ENCODE measurements around the gene ZBTB11.
A peak's percentile ranks its signal among the peaks of the same experiment; 100 is the strongest.

Gene ZBTB11

DNA sequence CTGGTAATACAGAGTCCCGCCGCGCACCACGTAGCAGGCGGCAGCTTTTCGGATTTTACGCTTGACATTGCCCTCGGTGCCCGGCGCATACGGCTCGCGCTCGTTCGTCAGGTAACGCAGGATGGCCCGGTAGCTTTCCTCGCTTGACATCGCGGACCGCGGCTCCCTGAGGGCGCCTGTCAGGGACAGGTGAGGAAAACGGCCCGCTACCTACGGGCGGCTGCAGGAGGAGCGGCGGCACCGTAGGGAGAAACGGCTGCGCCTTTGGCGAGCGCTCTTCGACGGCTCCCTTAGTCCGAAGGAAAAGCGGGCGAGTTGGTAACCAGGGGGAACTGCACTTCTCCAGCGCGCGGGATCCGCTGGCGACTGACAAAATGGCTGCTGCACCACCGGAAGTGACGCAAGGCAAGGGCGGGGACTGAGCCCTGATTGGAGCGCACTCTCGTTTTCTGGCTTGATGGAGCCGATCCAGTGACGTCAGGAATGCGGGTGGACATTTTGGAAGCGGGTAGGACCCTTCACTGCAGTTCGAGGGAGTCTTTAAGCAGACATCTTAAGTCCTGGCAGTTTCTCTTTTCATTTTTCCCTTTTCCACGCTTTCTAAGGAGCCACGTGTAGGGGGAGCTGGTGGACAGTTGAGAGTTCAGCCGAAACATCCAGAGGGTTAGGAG lies at the start of gene ZBTB11 (continued):
- TF ChIP-seq, protein P1, sequence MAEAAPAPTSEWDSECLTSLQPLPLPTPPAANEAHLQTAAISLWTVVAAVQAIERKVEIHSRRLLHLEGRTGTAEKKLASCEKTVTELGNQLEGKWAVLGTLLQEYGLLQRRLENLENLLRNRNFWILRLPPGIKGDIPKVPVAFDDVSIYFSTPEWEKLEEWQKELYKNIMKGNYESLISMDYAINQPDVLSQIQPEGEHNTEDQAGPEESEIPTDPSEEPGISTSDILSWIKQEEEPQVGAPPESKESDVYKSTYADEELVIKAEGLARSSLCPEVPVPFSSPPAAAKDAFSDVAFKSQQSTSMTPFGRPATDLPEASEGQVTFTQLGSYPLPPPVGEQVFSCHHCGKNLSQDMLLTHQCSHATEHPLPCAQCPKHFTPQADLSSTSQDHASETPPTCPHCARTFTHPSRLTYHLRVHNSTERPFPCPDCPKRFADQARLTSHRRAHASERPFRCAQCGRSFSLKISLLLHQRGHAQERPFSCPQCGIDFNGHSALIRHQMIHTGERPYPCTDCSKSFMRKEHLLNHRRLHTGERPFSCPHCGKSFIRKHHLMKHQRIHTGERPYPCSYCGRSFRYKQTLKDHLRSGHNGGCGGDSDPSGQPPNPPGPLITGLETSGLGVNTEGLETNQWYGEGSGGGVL (tag by site-specific recombination; IDR thresholded peaks at IDR 0.05) = no peak
- TF ChIP-seq ZNF23 (tag by site-specific recombination; IDR thresholded peaks at IDR 0.05; ENCODE audit: borderline replicate concordance) = no peak
- no peak for TF ChIP-seq ZNF626 (tag by site-specific recombination; IDR thresholded peaks at IDR 0.05)
- 0 out of 2 replicates have a peak, but pooled peaks have one; percentile 7 for TF ChIP-seq ZNF600 (tag by site-specific recombination; IDR thresholded peaks at IDR 0.05)
- TF ChIP-seq ZNF658 (tag by site-specific recombination; IDR thresholded peaks at IDR 0.05) = no peak
- TF ChIP-seq ZNF629 (tag by site-specific recombination; IDR thresholded peaks at IDR 0.05) = peak; percentile 96
- peak; percentile 91 for TF ChIP-seq YY1 (tag by site-specific recombination; IDR thresholded peaks at IDR 0.05)
- no peak for TF ChIP-seq BCL11B (tag by site-specific recombination; IDR thresholded peaks at IDR 0.05; ENCODE audit: low read depth)
- TF ChIP-seq ZNF10 (tag by site-specific recombination; IDR thresholded peaks at IDR 0.05) = no peak
- TF ChIP-seq ZNF747 (tag by site-specific recombination; IDR thresholded peaks at IDR 0.05) = no peak
- TF ChIP-seq GLIS2 (tag by site-specific recombination; IDR thresholded peaks at IDR 0.05) = no peak
- TF ChIP-seq, protein P2, sequence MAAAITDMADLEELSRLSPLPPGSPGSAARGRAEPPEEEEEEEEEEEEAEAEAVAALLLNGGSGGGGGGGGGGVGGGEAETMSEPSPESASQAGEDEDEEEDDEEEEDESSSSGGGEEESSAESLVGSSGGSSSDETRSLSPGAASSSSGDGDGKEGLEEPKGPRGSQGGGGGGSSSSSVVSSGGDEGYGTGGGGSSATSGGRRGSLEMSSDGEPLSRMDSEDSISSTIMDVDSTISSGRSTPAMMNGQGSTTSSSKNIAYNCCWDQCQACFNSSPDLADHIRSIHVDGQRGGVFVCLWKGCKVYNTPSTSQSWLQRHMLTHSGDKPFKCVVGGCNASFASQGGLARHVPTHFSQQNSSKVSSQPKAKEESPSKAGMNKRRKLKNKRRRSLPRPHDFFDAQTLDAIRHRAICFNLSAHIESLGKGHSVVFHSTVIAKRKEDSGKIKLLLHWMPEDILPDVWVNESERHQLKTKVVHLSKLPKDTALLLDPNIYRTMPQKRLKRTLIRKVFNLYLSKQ (tag by site-specific recombination; IDR thresholded peaks at IDR 0.05; ENCODE audit: borderline replicate concordance) = no peak
- TF ChIP-seq ZNF76 (tag by site-specific recombination; IDR thresholded peaks at IDR 0.05; ENCODE audit: borderline replicate concordance, low read depth) = peak; percentile 73
- TF ChIP-seq SP2 (tag by site-specific recombination; IDR thresholded peaks at IDR 0.05) = peak; percentile 90
- TF ChIP-seq, protein P3, sequence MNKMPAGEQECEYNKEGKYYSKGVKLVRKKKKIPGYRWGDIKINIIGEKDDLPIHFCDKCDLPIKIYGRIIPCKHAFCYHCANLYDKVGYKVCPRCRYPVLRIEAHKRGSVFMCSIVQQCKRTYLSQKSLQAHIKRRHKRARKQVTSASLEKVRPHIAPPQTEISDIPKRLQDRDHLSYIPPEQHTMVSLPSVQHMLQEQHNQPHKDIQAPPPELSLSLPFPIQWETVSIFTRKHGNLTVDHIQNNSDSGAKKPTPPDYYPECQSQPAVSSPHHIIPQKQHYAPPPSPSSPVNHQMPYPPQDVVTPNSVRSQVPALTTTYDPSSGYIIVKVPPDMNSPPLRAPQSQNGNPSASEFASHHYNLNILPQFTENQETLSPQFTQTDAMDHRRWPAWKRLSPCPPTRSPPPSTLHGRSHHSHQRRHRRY (tag by site-specific recombination; IDR thresholded peaks at IDR 0.05) = no peak
- peak; percentile 61; the same call in 1 of the 2 replicates for TF ChIP-seq KLF10 (tag by site-specific recombination; IDR thresholded peaks at IDR 0.05)
- TF ChIP-seq, protein P4, sequence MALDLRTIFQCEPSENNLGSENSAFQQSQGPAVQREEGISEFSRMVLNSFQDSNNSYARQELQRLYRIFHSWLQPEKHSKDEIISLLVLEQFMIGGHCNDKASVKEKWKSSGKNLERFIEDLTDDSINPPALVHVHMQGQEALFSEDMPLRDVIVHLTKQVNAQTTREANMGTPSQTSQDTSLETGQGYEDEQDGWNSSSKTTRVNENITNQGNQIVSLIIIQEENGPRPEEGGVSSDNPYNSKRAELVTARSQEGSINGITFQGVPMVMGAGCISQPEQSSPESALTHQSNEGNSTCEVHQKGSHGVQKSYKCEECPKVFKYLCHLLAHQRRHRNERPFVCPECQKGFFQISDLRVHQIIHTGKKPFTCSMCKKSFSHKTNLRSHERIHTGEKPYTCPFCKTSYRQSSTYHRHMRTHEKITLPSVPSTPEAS (tag by site-specific recombination; IDR thresholded peaks at IDR 0.05) = no peak
- TF ChIP-seq, protein P5, sequence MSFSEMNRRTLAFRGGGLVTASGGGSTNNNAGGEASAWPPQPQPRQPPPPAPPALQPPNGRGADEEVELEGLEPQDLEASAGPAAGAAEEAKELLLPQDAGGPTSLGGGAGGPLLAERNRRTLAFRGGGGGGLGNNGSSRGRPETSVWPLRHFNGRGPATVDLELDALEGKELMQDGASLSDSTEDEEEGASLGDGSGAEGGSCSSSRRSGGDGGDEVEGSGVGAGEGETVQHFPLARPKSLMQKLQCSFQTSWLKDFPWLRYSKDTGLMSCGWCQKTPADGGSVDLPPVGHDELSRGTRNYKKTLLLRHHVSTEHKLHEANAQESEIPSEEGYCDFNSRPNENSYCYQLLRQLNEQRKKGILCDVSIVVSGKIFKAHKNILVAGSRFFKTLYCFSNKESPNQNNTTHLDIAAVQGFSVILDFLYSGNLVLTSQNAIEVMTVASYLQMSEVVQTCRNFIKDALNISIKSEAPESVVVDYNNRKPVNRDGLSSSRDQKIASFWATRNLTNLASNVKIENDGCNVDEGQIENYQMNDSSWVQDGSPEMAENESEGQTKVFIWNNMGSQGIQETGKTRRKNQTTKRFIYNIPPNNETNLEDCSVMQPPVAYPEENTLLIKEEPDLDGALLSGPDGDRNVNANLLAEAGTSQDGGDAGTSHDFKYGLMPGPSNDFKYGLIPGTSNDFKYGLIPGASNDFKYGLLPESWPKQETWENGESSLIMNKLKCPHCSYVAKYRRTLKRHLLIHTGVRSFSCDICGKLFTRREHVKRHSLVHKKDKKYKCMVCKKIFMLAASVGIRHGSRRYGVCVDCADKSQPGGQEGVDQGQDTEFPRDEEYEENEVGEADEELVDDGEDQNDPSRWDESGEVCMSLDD (tag by site-specific recombination; IDR thresholded peaks at IDR 0.05) = no peak
- TF ChIP-seq, protein P6, sequence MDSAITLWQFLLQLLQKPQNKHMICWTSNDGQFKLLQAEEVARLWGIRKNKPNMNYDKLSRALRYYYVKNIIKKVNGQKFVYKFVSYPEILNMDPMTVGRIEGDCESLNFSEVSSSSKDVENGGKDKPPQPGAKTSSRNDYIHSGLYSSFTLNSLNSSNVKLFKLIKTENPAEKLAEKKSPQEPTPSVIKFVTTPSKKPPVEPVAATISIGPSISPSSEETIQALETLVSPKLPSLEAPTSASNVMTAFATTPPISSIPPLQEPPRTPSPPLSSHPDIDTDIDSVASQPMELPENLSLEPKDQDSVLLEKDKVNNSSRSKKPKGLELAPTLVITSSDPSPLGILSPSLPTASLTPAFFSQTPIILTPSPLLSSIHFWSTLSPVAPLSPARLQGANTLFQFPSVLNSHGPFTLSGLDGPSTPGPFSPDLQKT (IDR thresholded peaks at IDR 0.05; ENCODE audit: borderline replicate concordance, low read depth, low read length) = no peak
- TF ChIP-seq, protein P7, sequence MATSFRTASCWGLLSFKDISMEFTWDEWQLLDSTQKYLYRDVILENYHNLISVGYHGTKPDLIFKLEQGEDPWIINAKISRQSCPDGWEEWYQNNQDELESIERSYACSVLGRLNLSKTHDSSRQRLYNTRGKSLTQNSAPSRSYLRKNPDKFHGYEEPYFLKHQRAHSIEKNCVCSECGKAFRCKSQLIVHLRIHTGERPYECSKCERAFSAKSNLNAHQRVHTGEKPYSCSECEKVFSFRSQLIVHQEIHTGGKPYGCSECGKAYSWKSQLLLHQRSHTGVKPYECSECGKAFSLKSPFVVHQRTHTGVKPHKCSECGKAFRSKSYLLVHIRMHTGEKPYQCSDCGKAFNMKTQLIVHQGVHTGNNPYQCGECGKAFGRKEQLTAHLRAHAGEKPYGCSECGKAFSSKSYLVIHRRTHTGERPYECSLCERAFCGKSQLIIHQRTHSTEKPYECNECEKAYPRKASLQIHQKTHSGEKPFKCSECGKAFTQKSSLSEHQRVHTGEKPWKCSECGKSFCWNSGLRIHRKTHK (tag by site-specific recombination; IDR thresholded peaks at IDR 0.05) = no peak
- TF ChIP-seq, protein P8, sequence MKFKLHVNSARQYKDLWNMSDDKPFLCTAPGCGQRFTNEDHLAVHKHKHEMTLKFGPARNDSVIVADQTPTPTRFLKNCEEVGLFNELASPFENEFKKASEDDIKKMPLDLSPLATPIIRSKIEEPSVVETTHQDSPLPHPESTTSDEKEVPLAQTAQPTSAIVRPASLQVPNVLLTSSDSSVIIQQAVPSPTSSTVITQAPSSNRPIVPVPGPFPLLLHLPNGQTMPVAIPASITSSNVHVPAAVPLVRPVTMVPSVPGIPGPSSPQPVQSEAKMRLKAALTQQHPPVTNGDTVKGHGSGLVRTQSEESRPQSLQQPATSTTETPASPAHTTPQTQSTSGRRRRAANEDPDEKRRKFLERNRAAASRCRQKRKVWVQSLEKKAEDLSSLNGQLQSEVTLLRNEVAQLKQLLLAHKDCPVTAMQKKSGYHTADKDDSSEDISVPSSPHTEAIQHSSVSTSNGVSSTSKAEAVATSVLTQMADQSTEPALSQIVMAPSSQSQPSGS (tag by site-specific recombination; IDR thresholded peaks at IDR 0.05; ENCODE audit: low read depth) = peak; percentile 97
- TF ChIP-seq ZNF843 (tag by site-specific recombination; IDR thresholded peaks at IDR 0.05) = no peak
- TF ChIP-seq GLIS1 (tag by site-specific recombination; IDR thresholded peaks at IDR 0.05) = no peak
- no peak for TF ChIP-seq ZBTB1 (tag by site-specific recombination; IDR thresholded peaks at IDR 0.05)
- TF ChIP-seq ZFP3 (tag by site-specific recombination; IDR thresholded peaks at IDR 0.05; ENCODE audit: low read depth) = no peak
- no peak for TF ChIP-seq MZF1 (tag by site-specific recombination; IDR thresholded peaks at IDR 0.05; ENCODE audit: borderline replicate concordance)
- TF ChIP-seq ZNF707 (tag by site-specific recombination; IDR thresholded peaks at IDR 0.05) = no peak
- no peak for TF ChIP-seq ZNF175 (tag by site-specific recombination; IDR thresholded peaks at IDR 0.05)

Measured in HEK293 (cell line).